D721Med (cell line): ENCODE data around the gene KCNA2.

ENCODE experiments used
- DNase-seq: peaks from one replicate; pipeline ENCODE4 v3.0.0; 2011; ENCODE audit warnings: low spot score; ENCODE audit not compliant: insufficient read length
- FAIRE-seq: peaks from 2 replicates; lab custom pipeline; 2011; peaks lifted over from hg19 to GRCh38; lab: Jason Lieb, UNC
- TF ChIP-seq, protein P1 (sequence below): IDR thresholded peaks from 2 replicates; pipeline ENCODE4 v1.5.1; 2012; ENCODE audit warnings: mild to moderate bottlenecking, control low read depth; ENCODE audit not compliant: insufficient read depth; ENCODE audit errors: missing control alignments

KCNA2 gene

DNA sequence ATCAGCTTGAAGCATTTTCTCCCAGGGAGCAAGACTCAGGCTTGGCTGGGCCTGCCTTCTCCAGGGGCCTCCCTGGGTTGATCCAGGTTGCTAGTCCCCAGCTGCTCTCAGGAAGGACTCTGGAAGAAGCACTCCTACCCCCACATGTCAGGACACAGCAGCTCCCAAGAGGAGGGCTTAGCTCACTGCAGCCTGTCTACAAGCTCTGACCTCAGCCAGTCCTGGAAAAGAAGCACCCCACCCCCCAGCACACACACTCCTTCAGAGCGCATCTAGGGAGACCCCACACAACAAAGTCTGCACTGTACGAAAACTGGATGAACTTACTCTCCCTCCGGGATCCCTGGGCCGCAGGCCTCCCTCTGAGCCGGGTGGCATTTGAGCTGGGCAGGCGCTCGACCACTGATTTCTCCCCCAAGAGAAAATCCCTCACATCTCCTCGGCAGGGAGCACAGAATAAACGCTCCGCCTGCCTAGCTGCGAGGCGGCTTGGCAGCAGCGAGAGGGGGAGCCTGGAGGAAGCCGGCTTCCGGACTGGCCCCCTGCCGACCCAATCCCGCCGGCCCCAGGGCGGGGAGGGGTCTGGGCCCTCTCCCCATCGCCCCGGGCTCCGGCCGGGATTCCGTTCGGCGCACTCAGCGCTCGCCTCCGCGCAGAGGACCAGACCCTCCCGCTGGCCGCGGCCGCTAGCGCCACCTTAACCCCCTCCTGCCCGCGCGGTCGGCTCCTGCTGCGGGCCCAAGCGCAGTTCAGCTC is at the start of gene KCNA2:
Gene KCNA2, minus strand, starts transcription at position 458 of the 756 bp plus-strand sequence. CDS start 1,576 bp downstream, outside the sequence.
- FAIRE-seq (no peak), DNase-seq (peak; percentile 34)
- TF ChIP-seq, protein P1, sequence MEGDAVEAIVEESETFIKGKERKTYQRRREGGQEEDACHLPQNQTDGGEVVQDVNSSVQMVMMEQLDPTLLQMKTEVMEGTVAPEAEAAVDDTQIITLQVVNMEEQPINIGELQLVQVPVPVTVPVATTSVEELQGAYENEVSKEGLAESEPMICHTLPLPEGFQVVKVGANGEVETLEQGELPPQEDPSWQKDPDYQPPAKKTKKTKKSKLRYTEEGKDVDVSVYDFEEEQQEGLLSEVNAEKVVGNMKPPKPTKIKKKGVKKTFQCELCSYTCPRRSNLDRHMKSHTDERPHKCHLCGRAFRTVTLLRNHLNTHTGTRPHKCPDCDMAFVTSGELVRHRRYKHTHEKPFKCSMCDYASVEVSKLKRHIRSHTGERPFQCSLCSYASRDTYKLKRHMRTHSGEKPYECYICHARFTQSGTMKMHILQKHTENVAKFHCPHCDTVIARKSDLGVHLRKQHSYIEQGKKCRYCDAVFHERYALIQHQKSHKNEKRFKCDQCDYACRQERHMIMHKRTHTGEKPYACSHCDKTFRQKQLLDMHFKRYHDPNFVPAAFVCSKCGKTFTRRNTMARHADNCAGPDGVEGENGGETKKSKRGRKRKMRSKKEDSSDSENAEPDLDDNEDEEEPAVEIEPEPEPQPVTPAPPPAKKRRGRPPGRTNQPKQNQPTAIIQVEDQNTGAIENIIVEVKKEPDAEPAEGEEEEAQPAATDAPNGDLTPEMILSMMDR: no peak

DNA sequence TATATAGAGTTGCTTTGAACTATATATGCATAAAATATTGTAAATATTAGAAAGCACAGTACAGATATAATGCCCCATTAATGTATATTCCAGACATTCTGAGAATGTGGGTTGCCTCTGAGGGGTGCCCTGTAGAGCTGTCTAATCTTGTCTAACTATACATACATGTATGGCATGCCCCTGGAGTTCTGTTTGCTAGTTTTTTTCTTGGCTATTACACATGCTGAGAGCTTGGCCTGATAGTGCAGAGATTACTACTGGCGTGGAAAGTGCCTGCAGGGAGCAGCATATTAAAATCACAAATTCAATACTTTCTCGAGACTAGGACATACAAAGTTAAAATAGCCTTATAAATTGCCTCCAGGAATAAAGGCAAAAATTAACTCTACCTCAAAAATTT is 44.5 kb upstream of the KCNA2 start:
- TF ChIP-seq, protein P1: no peak
- no peak for FAIRE-seq
- no peak for DNase-seq

DNA sequence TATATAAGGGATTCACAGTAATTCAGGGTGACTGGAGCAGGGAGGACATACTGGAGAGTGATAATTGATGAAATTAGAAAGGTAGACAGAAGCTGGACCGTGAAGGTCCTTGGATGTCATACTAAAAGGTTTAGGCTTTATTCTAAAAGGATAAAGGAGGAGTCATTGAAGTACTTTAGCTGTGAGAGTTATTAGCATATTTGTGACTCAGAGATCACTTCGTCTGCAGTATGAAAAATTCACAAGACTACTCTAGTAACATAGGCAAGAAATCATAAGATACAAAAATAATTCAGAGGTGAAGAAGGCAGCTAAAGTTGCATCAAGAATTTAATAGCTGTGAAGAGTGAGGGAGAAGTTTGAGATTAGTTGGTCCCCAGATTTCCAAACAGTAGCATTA is 42.3 kb upstream of the KCNA2 start:
- TF ChIP-seq, protein P1: no peak
- DNase-seq (no peak), FAIRE-seq (no peak)

DNA sequence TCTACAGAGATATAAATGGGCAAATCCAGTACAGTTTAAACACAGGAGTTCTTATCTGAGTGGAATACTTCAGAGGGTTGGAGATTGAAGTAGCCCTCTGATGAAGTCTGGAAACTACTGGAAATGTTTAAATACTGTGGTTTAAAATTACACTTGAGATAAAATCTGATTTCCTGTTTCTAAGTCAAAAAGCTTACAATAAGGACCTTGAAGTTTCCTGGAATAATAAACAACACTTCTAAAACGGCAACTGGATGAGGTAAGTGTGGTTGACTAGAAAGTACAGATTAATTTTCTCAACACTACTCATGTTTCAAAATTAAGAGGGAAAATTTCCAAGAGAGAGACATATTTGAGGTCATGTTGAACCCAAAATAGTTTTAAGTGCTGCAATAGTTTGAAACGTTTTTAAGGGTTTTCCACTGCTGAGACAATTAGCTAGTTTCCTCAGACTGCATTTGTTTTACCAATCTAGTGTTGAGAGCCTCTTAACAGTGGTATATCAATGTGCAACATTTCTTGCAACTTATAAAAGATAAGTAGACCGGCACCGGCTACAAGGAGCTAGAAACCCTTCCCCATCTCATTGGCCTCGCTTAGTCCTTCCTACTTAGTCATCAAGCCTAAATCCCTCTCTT is 41.2 kb upstream of the KCNA2 start:
- DNase-seq: no peak
- TF ChIP-seq, protein P1: no peak
- FAIRE-seq: no peak

DNA sequence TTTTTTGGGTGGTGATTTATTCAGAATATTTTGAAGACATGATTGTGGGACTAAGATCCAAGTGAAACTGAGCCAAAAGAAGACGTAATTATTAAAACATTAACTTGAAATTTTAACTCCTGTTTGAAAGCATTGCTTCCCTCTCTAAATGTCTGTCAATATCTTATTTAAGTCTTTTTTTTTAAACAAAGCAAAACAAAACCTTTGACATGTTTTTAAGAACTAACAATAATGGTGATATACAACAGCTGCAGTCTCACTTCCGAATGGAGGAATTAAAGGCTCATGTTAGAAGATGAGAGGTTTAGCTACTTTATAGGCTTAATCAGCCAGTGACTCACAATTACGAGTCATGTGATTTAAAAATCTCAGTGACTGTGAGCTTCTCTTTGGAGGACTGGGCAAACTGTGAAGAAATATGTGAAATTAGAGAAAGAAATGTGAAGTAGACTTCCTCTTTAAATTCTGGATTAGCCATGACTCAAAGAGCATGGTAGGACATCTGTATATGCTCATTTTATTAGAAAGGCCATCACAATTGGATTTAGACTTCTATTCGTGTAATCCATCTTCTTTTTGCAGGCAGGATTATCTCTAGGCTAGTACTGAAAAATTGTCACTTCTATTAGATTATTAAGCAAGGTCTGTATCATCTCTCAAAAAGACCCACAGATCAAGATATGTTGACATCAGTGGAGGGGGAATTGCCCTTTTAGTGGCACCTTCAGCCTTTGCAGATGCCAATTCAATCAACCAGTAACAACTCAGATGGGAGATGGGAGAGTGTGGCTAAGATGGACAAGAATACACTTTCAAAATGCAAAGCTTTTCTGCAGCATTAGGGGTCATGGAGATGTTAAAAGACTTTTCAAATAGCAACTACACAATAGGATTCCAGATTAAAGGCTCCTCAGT is 39.9 kb upstream of the KCNA2 start:
- FAIRE-seq: no peak
- TF ChIP-seq, protein P1: no peak
- DNase-seq: no peak

DNA sequence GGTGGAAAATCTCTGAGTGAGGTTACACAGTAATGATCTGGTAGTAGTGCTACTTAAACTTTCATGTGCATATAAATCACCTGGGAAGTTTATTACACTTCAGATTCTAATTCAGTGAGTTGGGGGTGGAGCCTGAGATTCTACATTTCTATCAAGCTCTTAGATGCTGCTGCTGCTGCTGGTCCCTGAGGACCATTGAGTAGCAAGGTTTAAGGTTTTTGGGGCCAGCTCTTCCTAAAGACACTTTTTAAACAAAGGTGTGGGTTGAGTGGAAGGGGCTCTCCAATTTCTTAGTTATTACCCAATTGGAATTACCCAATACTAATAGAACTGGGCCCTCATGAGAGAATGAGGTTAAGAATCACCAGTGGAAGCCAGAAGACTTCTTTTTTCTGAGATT is 39.1 kb upstream of the KCNA2 start:
- FAIRE-seq (no peak), DNase-seq (no peak)
- TF ChIP-seq, protein P1: no peak
